Right ventricle myocardium superior (tissue), 1 donor: ENCODE results near the gene PNLIPRP2. TPM values are rescaled to one million over a fixed set of nuclear protein-coding genes. Genes with fewer than 3 reads are reported as not detected.

Source experiments
- ATAC-seq: fragments of 200-7000 bp; cut with Tn5 transposase; one replicate; pipeline ENCODE4 v1.9.1; 2020; ENCODE audit warnings: mild to moderate bottlenecking; ENCODE audit not compliant: poor library complexity
- DNase-seq: peaks from one replicate; pipeline ENCODE4 v3.0.0-alpha.2; 2020
- intact Hi-C: fragments of 100-400 bp; cut with DNase I; formaldehyde crosslinking; loops from one replicate; pipeline ENCODE4 v1.11.2; 2022
- total RNA-seq: library from RNA; stranded (reverse); fragmentation: NEBNext Ultra II Directional; extraction: Animal tissue kit (Norgen Biotek cat#: 25700); gene quantifications from one replicate; pipeline ENCODE4 v1.2.1, GENCODE V29; 2021
- donor health status: DM: no; HTN: yes; CAD: no; lungs with severe emphysema.

The PNLIPRP2 gene
- total RNA-seq, 1 donor from 2014 or later = not detected

- intact Hi-C loops = no loop called here
- no peak for ATAC-seq
- no peak for DNase-seq
Measured at GRCh38 chr10:116610443-116611152, 10.2 kb upstream of the PNLIPRP2 start.

GRCh38 chr10:116611153-116611545 is 9.6 kb upstream of the PNLIPRP2 start:
- no peak for ATAC-seq
- intact Hi-C loops = no loop called here

DNA sequence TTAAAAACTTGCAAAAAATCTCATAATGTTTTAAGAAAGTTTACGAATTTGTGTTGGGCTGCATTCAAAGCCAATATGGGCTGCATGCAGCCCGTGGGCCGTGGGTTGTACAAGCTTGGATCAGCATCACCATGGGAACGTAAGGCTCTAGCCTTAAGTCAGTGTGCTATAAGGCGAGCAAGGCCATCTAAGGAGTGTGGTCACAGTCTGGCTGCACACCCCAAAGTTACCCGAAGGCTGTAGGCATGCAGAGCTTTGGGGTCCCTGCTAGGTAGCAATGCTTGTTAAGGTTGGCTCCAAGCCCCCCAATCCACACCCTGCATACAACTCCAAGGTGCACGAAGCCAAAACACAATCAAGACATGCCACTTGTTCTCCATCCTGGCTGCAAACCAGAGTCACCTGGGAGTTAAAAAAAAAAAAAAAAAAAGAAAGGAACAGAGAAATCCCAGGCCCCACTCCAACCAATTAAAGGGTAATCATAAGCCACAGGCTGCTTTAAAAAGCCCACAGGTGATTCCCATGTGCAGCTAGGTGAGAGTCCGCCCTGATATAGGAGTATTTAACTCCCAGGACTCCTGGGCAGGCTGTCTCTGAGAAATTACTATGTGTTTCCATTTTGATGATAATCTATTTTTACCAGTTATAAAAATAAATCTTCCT is 8.5 kb upstream of the PNLIPRP2 start:
- intact Hi-C loops = no loop called here
- DNase-seq = no peak
- no peak for ATAC-seq

More at GRCh38 chr10:116611153-116611545, 9.6 kb upstream of the PNLIPRP2 start:
- DNase-seq = no peak

GRCh38 chr10:116613471-116613870 is 7.3 kb upstream of the PNLIPRP2 start:
- DNase-seq (no peak), ATAC-seq (no peak)

GRCh38 chr10:116614796-116615195 is 6.0 kb upstream of the PNLIPRP2 start:
- ATAC-seq (no peak), DNase-seq (no peak)
- intact Hi-C loops = no loop called here

More at GRCh38 chr10:116613471-116613870, 7.3 kb upstream of the PNLIPRP2 start:
- intact Hi-C loops = no loop called here

- intact Hi-C loops = no loop called here
- ATAC-seq = no peak
- no peak for DNase-seq
Measured at GRCh38 chr10:116615199-116615776, 5.5 kb upstream of the PNLIPRP2 start.

- ATAC-seq (no peak), DNase-seq (no peak)
- intact Hi-C loops = no loop called here
Measured at GRCh38 chr10:116621476-116621875, 723 bp downstream of the PNLIPRP2 start.

DNA sequence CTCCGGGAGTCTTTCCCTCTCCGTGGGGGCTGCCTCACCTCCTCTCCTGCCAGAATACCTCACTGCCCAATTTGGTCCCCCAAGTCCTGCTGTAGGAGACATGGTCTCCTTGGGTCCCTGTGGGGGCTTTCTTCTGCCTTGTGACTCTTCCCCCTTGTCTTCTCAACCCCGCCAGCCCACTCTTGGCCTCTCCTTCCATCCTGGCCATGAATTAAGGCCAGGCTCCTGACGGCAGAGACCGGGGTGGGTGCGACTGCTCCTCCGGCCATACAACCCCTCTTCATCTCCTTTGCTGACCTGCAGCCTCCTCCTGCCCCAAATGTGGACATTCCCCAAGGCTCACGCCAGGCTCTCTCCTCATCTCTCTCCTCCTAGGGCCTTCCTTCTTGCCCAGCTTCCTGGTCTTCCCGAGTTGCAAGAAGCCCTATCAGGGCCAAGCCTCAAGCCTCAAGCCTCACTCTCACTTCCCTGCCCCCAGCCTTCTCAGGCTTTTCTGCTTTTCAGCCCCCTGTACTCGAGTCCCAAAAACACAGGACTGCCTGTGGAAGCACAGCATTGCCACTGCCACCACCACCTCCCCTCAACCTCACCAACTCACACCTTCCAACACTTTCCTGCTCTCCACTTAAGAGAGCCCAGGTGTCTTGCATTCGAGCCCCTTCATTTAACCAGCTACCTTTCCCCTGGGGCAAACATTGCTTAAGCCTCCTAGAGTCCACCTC is 1.3 kb downstream of the PNLIPRP2 start:
- ATAC-seq (no peak), DNase-seq (no peak)
- intact Hi-C loops = no loop called here

DNA sequence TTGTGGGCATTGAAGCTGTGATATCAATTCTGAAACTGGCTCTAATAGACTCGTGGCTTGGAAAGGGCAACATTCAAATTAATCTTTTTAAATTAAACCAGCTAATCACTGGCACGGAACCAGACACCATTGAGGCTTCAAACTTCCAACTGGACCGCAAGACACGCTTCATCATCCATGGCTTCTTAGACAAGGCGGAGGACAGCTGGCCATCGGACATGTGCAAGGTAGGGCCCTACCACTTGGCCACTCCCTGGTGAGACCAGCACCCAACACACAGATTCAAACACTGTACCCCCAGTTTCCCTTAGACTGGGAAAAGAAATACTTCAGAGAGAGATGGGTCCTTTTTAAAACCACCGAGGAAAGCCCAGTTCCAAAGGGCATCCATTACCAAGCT is 5.1 kb downstream of the PNLIPRP2 start:
- DNase-seq (no peak), ATAC-seq (no peak)
- intact Hi-C loops = no loop called here

DNA sequence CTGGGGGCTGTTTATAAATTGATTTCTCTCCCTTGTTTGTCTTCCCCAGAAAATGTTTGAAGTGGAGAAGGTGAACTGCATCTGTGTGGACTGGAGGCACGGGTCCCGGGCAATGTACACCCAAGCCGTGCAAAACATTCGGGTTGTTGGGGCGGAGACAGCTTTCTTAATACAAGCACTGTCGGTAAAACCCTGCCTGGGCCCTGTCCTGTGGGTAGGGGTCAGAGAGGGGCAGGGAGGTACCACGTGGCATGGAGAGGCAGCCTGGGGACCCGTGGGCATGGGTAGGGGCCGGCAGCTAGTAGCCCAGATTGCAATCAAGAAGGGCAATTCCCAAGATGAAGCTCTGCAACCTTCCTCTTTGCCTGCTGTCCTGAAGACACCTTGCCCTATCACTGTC is 6.1 kb downstream of the PNLIPRP2 start:
- DNase-seq (no peak), ATAC-seq (no peak)
- intact Hi-C loops = no loop called here

DNA sequence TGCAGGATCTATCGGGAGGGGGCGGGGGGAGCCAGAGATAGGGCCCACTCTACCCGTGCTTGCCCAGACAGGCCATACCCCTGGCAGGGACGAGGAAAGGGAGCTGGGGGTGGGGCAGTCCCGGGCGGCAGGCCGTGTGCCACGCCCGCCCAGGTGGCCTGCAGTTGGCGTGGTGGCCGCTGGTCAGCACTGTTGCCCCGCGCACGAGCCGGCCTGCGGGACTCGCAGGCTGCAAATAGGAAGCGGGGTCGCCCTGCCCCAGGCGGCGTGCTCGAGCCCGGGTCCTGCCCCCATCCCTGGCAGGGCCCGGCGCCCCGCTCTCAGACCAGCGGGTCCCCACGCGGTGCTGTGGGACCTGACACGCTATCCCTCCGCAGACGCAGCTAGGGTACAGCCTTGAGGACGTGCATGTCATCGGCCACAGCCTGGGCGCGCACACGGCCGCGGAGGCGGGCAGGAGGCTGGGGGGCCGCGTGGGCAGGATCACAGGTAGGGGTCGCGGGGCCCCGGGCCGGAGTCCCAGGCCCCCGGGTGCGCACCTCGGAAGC is 6.7 kb downstream of the PNLIPRP2 start:
- ATAC-seq (peak; percentile 87), DNase-seq (no peak)
- intact Hi-C loops = no loop called here

DNA sequence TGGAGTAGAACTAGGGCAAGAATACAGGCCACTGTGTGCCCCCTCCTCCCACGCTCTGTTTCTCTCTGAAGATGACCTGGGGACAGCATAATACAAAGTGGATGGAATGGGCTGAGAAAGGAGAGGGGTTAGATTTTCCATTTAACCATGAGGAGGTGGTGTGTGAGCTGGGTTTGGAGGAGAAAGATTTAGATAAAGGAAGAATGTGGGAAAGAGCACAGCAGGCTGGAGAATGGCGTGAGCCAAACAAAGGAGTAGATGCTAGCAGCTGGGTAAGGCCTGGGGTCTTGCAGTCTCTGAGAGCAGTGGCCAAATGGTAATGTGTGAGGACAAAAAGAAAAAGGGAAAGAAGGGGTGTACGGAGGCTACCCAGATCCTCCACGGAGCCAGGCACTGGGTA is 8.6 kb downstream of the PNLIPRP2 start:
- DNase-seq (no peak), ATAC-seq (no peak)
- intact Hi-C loops = no loop called here

DNA sequence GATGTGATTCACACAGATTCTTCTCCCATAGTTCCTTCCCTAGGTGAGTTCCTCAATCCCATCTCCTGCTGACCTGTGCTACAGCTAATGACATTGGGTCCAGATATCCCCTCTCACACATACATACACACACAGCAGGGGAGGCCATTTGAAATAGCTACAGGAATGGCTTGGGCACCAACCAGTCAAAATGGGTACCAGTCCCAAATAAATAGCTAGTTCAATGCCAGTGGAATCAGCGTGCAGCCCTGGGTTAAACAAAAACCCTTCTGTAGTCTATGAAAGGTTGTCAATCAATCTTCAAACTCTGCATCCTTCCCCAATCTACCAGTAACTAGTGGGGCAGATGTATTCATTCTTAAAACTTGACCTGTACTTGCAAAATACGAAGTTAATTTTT is 9.3 kb downstream of the PNLIPRP2 start:
- ATAC-seq (no peak), DNase-seq (no peak)
- intact Hi-C loops = no loop called here

DNA sequence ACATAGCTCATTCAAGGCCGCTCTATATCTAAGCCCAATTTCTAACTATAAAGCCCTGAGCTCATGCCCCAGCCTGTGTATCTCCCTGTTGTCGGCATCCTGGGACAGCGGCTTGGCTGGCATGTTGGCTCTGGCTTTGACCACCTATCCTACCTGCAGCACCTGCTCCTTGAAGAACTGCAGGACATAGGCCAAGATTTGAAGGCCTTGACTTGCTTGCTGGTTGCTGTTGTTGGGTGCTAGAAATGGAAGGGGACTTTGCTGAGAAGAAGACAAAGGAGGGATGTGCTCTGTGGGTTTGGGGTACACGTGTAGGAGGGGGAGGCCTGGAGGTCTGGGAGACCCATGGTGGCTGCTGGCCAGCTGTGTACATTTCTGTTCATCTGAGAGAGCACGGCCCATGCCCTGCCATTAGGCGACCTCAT is 11.1 kb downstream of the PNLIPRP2 start:
- DNase-seq (no peak), ATAC-seq (no peak)
- intact Hi-C loops = no loop called here

DNA sequence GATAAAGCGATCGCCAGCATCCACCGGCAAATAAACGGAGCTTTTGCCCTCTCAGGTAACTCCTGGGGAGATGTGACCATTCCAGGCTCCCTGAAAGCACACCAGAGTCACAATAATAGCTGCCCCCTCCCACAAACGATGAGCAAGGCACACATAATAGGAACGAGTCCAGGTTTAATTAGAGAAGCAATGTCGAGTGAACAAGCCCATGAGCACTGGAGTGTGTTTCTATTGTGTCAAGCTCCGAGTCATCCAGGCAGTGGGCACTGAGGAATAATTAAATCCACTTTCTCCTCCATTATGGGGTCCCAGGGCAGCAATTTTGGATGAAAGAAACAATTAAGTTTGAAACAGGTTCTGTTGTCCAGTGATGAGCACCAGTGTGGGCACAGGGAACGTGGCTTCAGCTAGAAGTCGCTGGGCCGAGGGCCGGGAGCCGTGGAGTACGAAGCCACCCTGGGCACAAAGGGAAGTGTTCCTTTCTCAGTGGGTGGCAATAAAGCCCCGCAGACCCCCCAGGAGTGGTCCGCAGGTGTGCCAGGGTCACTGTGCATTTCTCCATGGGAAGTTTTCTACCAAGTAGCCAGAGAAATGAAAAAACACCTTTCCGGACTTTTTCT is 12.0 kb downstream of the PNLIPRP2 start:
- ATAC-seq (no peak), DNase-seq (no peak)
- intact Hi-C loops = no loop called here

GRCh38 chr10:116633216-116633600 is 12.5 kb downstream of the PNLIPRP2 start:
- no peak for ATAC-seq
- no peak for DNase-seq
- intact Hi-C loops = no loop called here

DNA sequence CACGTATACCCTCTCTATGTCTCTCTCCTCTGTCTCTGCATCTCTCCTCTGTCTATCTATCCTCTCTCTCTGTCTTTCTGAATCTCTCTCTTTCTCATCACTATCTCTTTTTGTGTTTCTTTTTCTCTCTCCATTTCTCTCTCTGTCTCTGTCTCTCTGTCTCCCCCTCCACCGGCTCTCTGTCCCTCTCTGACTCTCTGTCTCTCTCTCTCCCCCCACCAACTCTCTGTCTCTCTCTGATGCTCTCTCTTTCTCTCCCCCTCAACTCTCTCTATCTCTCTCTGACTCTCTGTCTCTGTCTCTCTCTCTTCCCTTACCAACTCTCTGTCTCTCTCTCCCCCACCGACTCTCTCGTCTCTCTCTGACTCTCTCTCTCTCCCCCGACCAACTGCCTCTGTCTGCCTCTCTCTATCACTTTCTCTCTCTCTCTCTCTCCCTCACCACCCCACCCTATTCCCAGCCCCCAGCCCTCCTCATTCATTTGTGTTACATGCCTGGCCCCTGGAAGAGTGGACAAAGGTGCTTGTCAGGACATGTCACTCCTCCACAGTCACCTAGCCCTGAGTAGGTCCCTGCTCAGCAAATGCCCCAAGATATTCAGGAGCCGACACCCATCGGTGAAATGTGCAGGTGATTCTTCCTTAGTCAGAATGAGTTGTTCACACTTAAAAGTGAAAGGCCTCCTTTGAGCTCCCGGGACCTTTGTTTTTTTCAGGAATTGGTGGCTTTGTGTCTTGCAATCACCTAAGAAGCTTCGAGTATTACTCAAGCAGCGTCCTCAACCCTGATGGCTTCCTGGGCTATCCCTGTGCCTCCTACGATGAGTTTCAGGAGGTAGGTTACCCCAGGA is 13.6 kb downstream of the PNLIPRP2 start:
- intact Hi-C loops = no loop called here
- DNase-seq = no peak
- ATAC-seq = no peak

DNA sequence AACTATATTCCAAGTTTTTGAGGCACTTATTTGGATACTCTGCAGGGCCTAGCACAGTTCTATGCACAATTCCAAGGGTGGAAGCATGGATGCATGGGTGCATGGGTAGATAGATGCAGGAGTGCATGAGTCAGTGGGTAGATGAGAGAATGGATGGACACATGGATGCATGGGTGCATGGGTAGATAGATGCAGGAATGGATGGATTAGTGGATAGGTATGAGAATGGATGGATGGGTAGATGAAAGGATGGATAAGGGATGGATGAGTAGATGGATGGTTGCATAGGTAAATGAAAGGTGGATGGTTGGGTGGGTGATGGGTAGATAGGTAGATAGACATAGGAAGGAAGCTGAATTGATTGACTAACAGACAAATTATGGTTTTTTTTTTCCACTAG is 15.6 kb downstream of the PNLIPRP2 start:
- intact Hi-C loops = no loop called here
- DNase-seq = no peak
- no peak for ATAC-seq
